SK-N-SH (cell line): ENCODE measurements around the gene FBXL7.

ENCODE experiments used
- CTCF ChIP-seq: fragments of 200-600 bp; sonication (generic); IDR thresholded peaks from 2 replicates; pipeline ENCODE4 v1.6.1; 2017; ENCODE audit warnings: antibody characterized with exemption, mild to moderate bottlenecking, moderate library complexity
- EP300 ChIP-seq, 2 experiments: IDR thresholded peaks; 2 replicates each; pipeline versions ENCODE4 v1.4.0 to v1.6.1; 2012; ENCODE audit warnings: borderline replicate concordance in 1 of 2, low read depth in 1 of 2, low read length in 1 of 2
- EZH2phosphoT487 ChIP-seq: fragments of 200-600 bp; sonication (generic); IDR thresholded peaks from 2 replicates; pipeline ENCODE4 v1.6.1; 2017; ENCODE audit warnings: low read depth, mixed run types, mild to moderate bottlenecking, antibody characterized with exemption, moderate library complexity, borderline replicate concordance
- GABPA ChIP-seq: IDR thresholded peaks from 2 replicates; pipeline ENCODE4 v1.4.0; 2012; ENCODE audit warnings: low read depth, mild to moderate bottlenecking
- GATA2 ChIP-seq: sonication (generic); formaldehyde crosslinking; IDR thresholded peaks from 2 replicates; pipeline ENCODE4 v1.5.0; 2020; ENCODE audit warnings: mild to moderate bottlenecking, missing genetic modification reagents
- JUND ChIP-seq: IDR thresholded peaks from 2 replicates; pipeline ENCODE4 v1.4.0; 2012
- POLR2AphosphoS5 ChIP-seq: IDR thresholded peaks from 2 replicates; pipeline ENCODE4 v1.6.1; 2012; ENCODE audit warnings: low read depth, low read length
- RAD21 ChIP-seq: IDR thresholded peaks from 2 replicates; pipeline ENCODE4 v1.6.1; 2012; ENCODE audit warnings: mild to moderate bottlenecking, low read length
- RFX5 ChIP-seq: IDR thresholded peaks from 2 replicates; pipeline ENCODE4 v1.6.1; 2012; ENCODE audit warnings: mild to moderate bottlenecking, improper control_type of control experiment, low read length
- SIN3A ChIP-seq: IDR thresholded peaks from 2 replicates; pipeline ENCODE4 v1.6.1; 2012; ENCODE audit warnings: low read depth, mild to moderate bottlenecking, low read length, moderate library complexity, borderline replicate concordance
- TCF12 ChIP-seq: IDR thresholded peaks from 2 replicates; pipeline ENCODE4 v1.4.0; 2012
- YY1 ChIP-seq: IDR thresholded peaks from 2 replicates; pipeline ENCODE4 v1.4.0; 2012; ENCODE audit warnings: low read depth, mild to moderate bottlenecking
- TF ChIP-seq, protein P1 (sequence below): IDR thresholded peaks from 2 replicates; pipeline ENCODE4; 2012
- TF ChIP-seq, protein P2 (sequence below): IDR thresholded peaks from 2 replicates; pipeline ENCODE4 v1.4.0; 2012; ENCODE audit warnings: low read depth

- TF ChIP-seq CTCF (no peak), EZH2phosphoT487 (no peak), POLR2AphosphoS5 (no peak), RFX5 (no peak), EP300 (IDR thresholded peaks at IDR 0.05; ENCODE audit: borderline replicate concordance in 1 of 2, low read depth in 1 of 2, low read length in 1 of 2) (no peak), GABPA (no peak), RAD21 (no peak), GATA2 (CRISPR knock-in tag) (no peak), YY1 (no peak), JUND (no peak), TCF12 (no peak), SIN3A (no peak)
- TF ChIP-seq, protein P1, sequence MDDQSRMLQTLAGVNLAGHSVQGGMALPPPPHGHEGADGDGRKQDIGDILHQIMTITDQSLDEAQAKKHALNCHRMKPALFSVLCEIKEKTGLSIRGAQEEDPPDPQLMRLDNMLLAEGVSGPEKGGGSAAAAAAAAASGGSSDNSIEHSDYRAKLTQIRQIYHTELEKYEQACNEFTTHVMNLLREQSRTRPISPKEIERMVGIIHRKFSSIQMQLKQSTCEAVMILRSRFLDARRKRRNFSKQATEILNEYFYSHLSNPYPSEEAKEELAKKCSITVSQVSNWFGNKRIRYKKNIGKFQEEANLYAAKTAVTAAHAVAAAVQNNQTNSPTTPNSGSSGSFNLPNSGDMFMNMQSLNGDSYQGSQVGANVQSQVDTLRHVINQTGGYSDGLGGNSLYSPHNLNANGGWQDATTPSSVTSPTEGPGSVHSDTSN = no peak
- TF ChIP-seq, protein P2, sequence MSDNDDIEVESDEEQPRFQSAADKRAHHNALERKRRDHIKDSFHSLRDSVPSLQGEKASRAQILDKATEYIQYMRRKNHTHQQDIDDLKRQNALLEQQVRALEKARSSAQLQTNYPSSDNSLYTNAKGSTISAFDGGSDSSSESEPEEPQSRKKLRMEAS = no peak
Observed at GRCh38 chr5:15646371-15646770, 146.4 kb downstream of the FBXL7 start.
